ENCODE results near the gene FGF18. TPM values are rescaled to one million over a fixed set of nuclear protein-coding genes. Genes with fewer than 3 reads are reported as not detected.

Gene FGF18
- total and polyA plus RNA-seq, 7 donors, result 0.28 to 3.0 (median 0.48) TPM; not detected in 3

GRCh38 chr5:171432076-171432475 lies 12.6 kb downstream of the FGF18 start:
- intact Hi-C loops (cut with DNase I), result no loop called here
- no peak for TF ChIP-seq EP300 (IDR thresholded peaks at IDR 0.05)
- TF ChIP-seq POLR2A (IDR thresholded peaks at IDR 0.05), result no peak
- TF ChIP-seq CTCF (IDR thresholded peaks at IDR 0.05), result no peak
- no peak for TF ChIP-seq POLR2AphosphoS5 (IDR thresholded peaks at IDR 0.05)
- no peaks in the 10 kb centered on the region for H3K36me3 ChIP-seq
- no peak overlapping the region for H3K4me3 ChIP-seq
- DNase-seq, result peak; percentile 38
- H3K27ac ChIP-seq, result no peak overlapping the region
- no peaks in the 10 kb centered on the region for H3K4me1 ChIP-seq
- H3K27me3 ChIP-seq, result no peaks in the 10 kb centered on the region
- no peaks in the 10 kb centered on the region for H3K9me3 ChIP-seq
- WGBS, 2 donors, result 78 to 85% methylated on average over 8 of the region's 8 CpGs

- TF ChIP-seq EP300 (IDR thresholded peaks at IDR 0.05), result no peak
- no peak for TF ChIP-seq POLR2AphosphoS5 (IDR thresholded peaks at IDR 0.05)
- TF ChIP-seq POLR2A (IDR thresholded peaks at IDR 0.05), result no peak
- no peak for TF ChIP-seq CTCF (IDR thresholded peaks at IDR 0.05)
- peak; percentile 56 for DNase-seq
These were observed 13.3 kb downstream of the FGF18 start for GRCh38 chr5:171432583-171433351.

GRCh38 chr5:171433352-171433698 lies 13.9 kb downstream of the FGF18 start:
- 49 to 63% methylated on average over 6 of the region's 6 CpGs for WGBS, 2 donors
- DNase-seq, result peak; percentile 35
- intact Hi-C loops (cut with DNase I), result no loop called here
- no peaks in the 10 kb centered on the region for H3K9me3 ChIP-seq
- no peak overlapping the region for H3K27ac ChIP-seq
- H3K27me3 ChIP-seq, result no peaks in the 10 kb centered on the region
- no peak overlapping the region for H3K4me3 ChIP-seq
- no peaks in the 10 kb centered on the region for H3K36me3 ChIP-seq
- no peaks in the 10 kb centered on the region for H3K4me1 ChIP-seq
- no peak for TF ChIP-seq POLR2A (IDR thresholded peaks at IDR 0.05)
- TF ChIP-seq POLR2AphosphoS5 (IDR thresholded peaks at IDR 0.05), result no peak
- no peak for TF ChIP-seq CTCF (IDR thresholded peaks at IDR 0.05)
- no peak for TF ChIP-seq EP300 (IDR thresholded peaks at IDR 0.05)

More at GRCh38 chr5:171432583-171433351, 13.3 kb downstream of the FGF18 start:
- intact Hi-C loops (cut with DNase I), result no loop called here
- no peaks in the 10 kb centered on the region for H3K4me1 ChIP-seq
- no peaks in the 10 kb centered on the region for H3K36me3 ChIP-seq
- H3K4me3 ChIP-seq, result no peak overlapping the region
- no peak overlapping the region for H3K27ac ChIP-seq
- H3K27me3 ChIP-seq, result no peaks in the 10 kb centered on the region
- 88 to 89% methylated on average over 16 of the region's 16 CpGs for WGBS, 2 donors
- no peaks in the 10 kb centered on the region for H3K9me3 ChIP-seq

GRCh38 chr5:171433982-171434676 lies 14.7 kb downstream of the FGF18 start:
- H3K27me3 ChIP-seq, result no peaks in the 10 kb centered on the region
- TF ChIP-seq POLR2AphosphoS5 (IDR thresholded peaks at IDR 0.05) (no peak), POLR2A (IDR thresholded peaks at IDR 0.05) (no peak), EP300 (IDR thresholded peaks at IDR 0.05) (no peak), CTCF (IDR thresholded peaks at IDR 0.05) (no peak)
- no peaks in the 10 kb centered on the region for H3K4me1 ChIP-seq
- no peak overlapping the region for H3K27ac ChIP-seq
- no peak for DNase-seq
- intact Hi-C loops (cut with DNase I), result no loop called here
- WGBS, 2 donors, result 91 to 95% methylated on average over 5 of the region's 5 CpGs
- no peak overlapping the region for H3K4me3 ChIP-seq
- no peaks in the 10 kb centered on the region for H3K9me3 ChIP-seq
- no peaks in the 10 kb centered on the region for H3K36me3 ChIP-seq

All from sigmoid colon (tissue), 7 donors.